ENCODE measurements around the gene FGF7. TPM values are rescaled to one million over a fixed set of nuclear protein-coding genes. Genes with fewer than 3 reads are reported as not detected.

The FGF7 gene
- total and polyA plus RNA-seq, 2 donors (not counting 1 experiment from before 2014, with no cell fraction given): 61.5 to 488 TPM

DNA sequence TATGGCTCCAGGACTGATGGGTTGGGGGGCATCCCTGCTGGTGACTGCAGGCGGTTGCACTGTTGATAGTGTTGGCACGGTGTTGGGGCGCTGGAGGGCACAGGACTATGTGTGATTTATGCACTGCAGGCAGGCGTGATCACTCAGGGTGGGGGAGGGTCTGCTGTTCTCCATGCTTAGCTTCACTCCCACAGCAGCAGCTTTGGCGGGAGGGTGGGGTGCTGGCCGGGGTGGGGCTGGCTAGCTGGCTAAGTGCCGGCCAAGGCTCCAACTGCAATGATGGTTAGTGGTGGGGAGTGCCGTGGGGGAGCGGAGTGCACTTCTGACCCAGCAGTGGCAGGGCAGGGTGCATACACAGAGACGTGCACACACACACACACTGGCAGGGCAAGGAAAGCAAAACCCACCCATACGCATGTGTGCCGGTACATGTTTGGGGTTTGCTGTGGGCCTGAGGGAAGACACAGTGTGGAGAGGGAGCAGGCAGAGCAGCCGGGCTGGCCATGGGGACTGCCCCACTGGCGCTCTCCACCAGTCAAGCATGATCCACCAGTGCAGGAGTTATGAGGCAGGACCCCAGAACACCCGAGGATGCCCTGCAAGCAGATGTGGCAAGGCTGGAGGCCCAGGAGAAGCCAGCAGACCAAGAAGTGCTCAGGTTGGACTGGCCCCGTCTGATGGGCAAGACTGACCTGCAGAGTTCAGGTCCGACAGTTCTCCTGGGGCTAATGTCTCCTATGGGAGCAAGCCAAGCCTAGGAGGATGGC lies 16.5 kb upstream of the FGF7 start:
- Histone ChIP-seq H3K4me1 (ENCODE audit: control insufficient read depth, extremely low read depth, insufficient read depth, low read length) (peaks cover 2% of the 10 kb centered on the region), H3K4me3 (replicated peaks in 1 of 4; ENCODE audit: control extremely low read depth in 1 of 4, insufficient read depth in 1 of 4, low read depth in 3 of 4, low read length in 4 of 4) (no peak overlapping the region), H3K4me2 (ENCODE audit: extremely low read depth, insufficient read depth, low read length) (no peak overlapping the region), H2AFZ (ENCODE audit: low read length) (no peak overlapping the region), H3K79me2 (ENCODE audit: control insufficient read depth, insufficient read depth, low read length) (no peaks in the 10 kb centered on the region), H3K36me3 (ENCODE audit: control insufficient read depth, insufficient read depth, low read length) (no peaks in the 10 kb centered on the region), H3K9ac (ENCODE audit: insufficient read depth, low read length) (no peak overlapping the region), H3K9me3 (ENCODE audit: control insufficient read depth, insufficient read depth, low read depth, low read length) (no peaks in the 10 kb centered on the region), H4K20me1 (ENCODE audit: control insufficient read depth, extremely low read depth, insufficient read depth, low read length) (no peaks in the 10 kb centered on the region), H3K27me3 (ENCODE audit: control insufficient read depth, insufficient read depth, low read length) (no peaks in the 10 kb centered on the region), H3K27ac (ENCODE audit: insufficient read depth, low read length) (no peak overlapping the region)
- TF ChIP-seq CTCF (conservative IDR thresholded peaks at IDR 0.05 in 1 of 2, IDR thresholded peaks at IDR 0.05 in 1 of 2; ENCODE audit: low read depth in 1 of 2, low read length in 2 of 2): no peak
- no peak for TF ChIP-seq EZH2 (IDR thresholded peaks at IDR 0.05; ENCODE audit: low read length, missing control alignments)
- no peak for DNase-seq (ENCODE audit: low read depth in 2 of 2)

- Histone ChIP-seq H3K4me3 (replicated peaks in 1 of 4; ENCODE audit: control extremely low read depth in 1 of 4, insufficient read depth in 1 of 4, low read depth in 3 of 4, low read length in 4 of 4) (no peak overlapping the region), H3K79me2 (ENCODE audit: control insufficient read depth, insufficient read depth, low read length) (no peaks in the 10 kb centered on the region), H3K36me3 (ENCODE audit: control insufficient read depth, insufficient read depth, low read length) (no peaks in the 10 kb centered on the region), H3K9me3 (ENCODE audit: control insufficient read depth, insufficient read depth, low read depth, low read length) (no peaks in the 10 kb centered on the region), H3K4me2 (ENCODE audit: extremely low read depth, insufficient read depth, low read length) (no peak overlapping the region), H3K4me1 (ENCODE audit: control insufficient read depth, extremely low read depth, insufficient read depth, low read length) (peaks cover 5% of the 10 kb centered on the region), H3K9ac (ENCODE audit: insufficient read depth, low read length) (no peak overlapping the region), H4K20me1 (ENCODE audit: control insufficient read depth, extremely low read depth, insufficient read depth, low read length) (no peaks in the 10 kb centered on the region), H3K27me3 (ENCODE audit: control insufficient read depth, insufficient read depth, low read length) (no peaks in the 10 kb centered on the region), H3K27ac (ENCODE audit: insufficient read depth, low read length) (no peak overlapping the region), H2AFZ (ENCODE audit: low read length) (no peak overlapping the region)
- DNase-seq (ENCODE audit: low read depth in 2 of 2): peak in 1 of 2 donors; percentile 52
- no peak for TF ChIP-seq EZH2 (IDR thresholded peaks at IDR 0.05; ENCODE audit: low read length, missing control alignments)
- no peak for TF ChIP-seq CTCF (conservative IDR thresholded peaks at IDR 0.05 in 1 of 2, IDR thresholded peaks at IDR 0.05 in 1 of 2; ENCODE audit: low read depth in 1 of 2, low read length in 2 of 2)
These were observed 12.4 kb upstream of the FGF7 start for GRCh38 chr15:49410641-49411040.

- Histone ChIP-seq H3K27me3 (ENCODE audit: control insufficient read depth, insufficient read depth, low read length) (no peaks in the 10 kb centered on the region), H3K4me3 (replicated peaks in 1 of 4; ENCODE audit: control extremely low read depth in 1 of 4, insufficient read depth in 1 of 4, low read depth in 3 of 4, low read length in 4 of 4) (no peak overlapping the region), H3K27ac (ENCODE audit: insufficient read depth, low read length) (no peak overlapping the region), H3K79me2 (ENCODE audit: control insufficient read depth, insufficient read depth, low read length) (no peaks in the 10 kb centered on the region), H3K36me3 (ENCODE audit: control insufficient read depth, insufficient read depth, low read length) (no peaks in the 10 kb centered on the region), H3K9me3 (ENCODE audit: control insufficient read depth, insufficient read depth, low read depth, low read length) (no peaks in the 10 kb centered on the region), H3K4me2 (ENCODE audit: extremely low read depth, insufficient read depth, low read length) (no peak overlapping the region), H4K20me1 (ENCODE audit: control insufficient read depth, extremely low read depth, insufficient read depth, low read length) (no peaks in the 10 kb centered on the region), H2AFZ (ENCODE audit: low read length) (no peak overlapping the region), H3K4me1 (ENCODE audit: control insufficient read depth, extremely low read depth, insufficient read depth, low read length) (peaks cover 10% of the 10 kb centered on the region), H3K9ac (ENCODE audit: insufficient read depth, low read length) (no peak overlapping the region)
- TF ChIP-seq CTCF (conservative IDR thresholded peaks at IDR 0.05 in 1 of 2, IDR thresholded peaks at IDR 0.05 in 1 of 2; ENCODE audit: low read depth in 1 of 2, low read length in 2 of 2) (no peak), EZH2 (IDR thresholded peaks at IDR 0.05; ENCODE audit: low read length, missing control alignments) (no peak)
- no peak for DNase-seq (ENCODE audit: low read depth in 2 of 2)
These were observed 10.2 kb upstream of the FGF7 start for GRCh38 chr15:49412797-49413196.

Data from fibroblast of lung (primary cell).